ENCODE data around the gene SDR42E1. TPM values are rescaled to one million over a fixed set of nuclear protein-coding genes. Genes with fewer than 3 reads are reported as not detected.

Gene SDR42E1
- total RNA-seq, 1 donor = 1.4 TPM

GRCh38 chr16:81942007-81942601, 69.2 kb downstream of the SDR42E1 start:
- no peak for TF ChIP-seq CTCF (IDR thresholded peaks at IDR 0.05; ENCODE audit: extremely low read depth, low read depth, low read length)
- Histone ChIP-seq H4K20me1 (ENCODE audit: insufficient read depth, low read length) (no peaks in the 10 kb centered on the region), H3K27ac (ENCODE audit: low read depth, low read length) (no peak overlapping the region), H3K4me3 (ENCODE audit: insufficient read depth, low read length) (no peak overlapping the region), H3K36me3 (ENCODE audit: insufficient read depth, low read length) (no peaks in the 10 kb centered on the region), H2AFZ (ENCODE audit: low read length) (no peak overlapping the region), H3K27me3 (ENCODE audit: insufficient read depth, low read length) (peaks cover 1% of the 10 kb centered on the region), H3K79me2 (ENCODE audit: insufficient read depth, low read length) (no peaks in the 10 kb centered on the region), H3K4me2 (ENCODE audit: insufficient read depth, low read length) (no peak overlapping the region), H3K4me1 (ENCODE audit: insufficient read depth, low read length) (peaks cover 21% of the 10 kb centered on the region), H3K9me3 (ENCODE audit: low read depth, low read length) (no peaks in the 10 kb centered on the region)
- no peak for DNase-seq (ENCODE audit: insufficient read length, low spot score, missing footprints)

GRCh38 chr16:81940781-81941560, 70.3 kb downstream of the SDR42E1 start:
- H3K27me3 ChIP-seq (ENCODE audit: insufficient read depth, low read length) = peaks cover 6% of the 10 kb centered on the region
- peaks cover 16% of the 10 kb centered on the region for H3K4me1 ChIP-seq (ENCODE audit: insufficient read depth, low read length)
- H4K20me1 ChIP-seq (ENCODE audit: insufficient read depth, low read length) = no peaks in the 10 kb centered on the region
- TF ChIP-seq CTCF (IDR thresholded peaks at IDR 0.05; ENCODE audit: extremely low read depth, low read depth, low read length) = peak; percentile 65
- no peak overlapping the region for H3K4me3 ChIP-seq (ENCODE audit: insufficient read depth, low read length)
- no peaks in the 10 kb centered on the region for H3K79me2 ChIP-seq (ENCODE audit: insufficient read depth, low read length)
- H2AFZ ChIP-seq (ENCODE audit: low read length) = no peak overlapping the region
- no peak overlapping the region for H3K4me2 ChIP-seq (ENCODE audit: insufficient read depth, low read length)
- no peak for DNase-seq (ENCODE audit: insufficient read length, low spot score, missing footprints)
- no peak overlapping the region for H3K27ac ChIP-seq (ENCODE audit: low read depth, low read length)
- H3K36me3 ChIP-seq (ENCODE audit: insufficient read depth, low read length) = no peaks in the 10 kb centered on the region
- H3K9me3 ChIP-seq (ENCODE audit: low read depth, low read length) = no peaks in the 10 kb centered on the region

- H4K20me1 ChIP-seq (ENCODE audit: insufficient read depth, low read length) = no peaks in the 10 kb centered on the region
- no peak overlapping the region for H3K27ac ChIP-seq (ENCODE audit: low read depth, low read length)
- H3K36me3 ChIP-seq (ENCODE audit: insufficient read depth, low read length) = no peaks in the 10 kb centered on the region
- peaks cover 6% of the 10 kb centered on the region for H3K27me3 ChIP-seq (ENCODE audit: insufficient read depth, low read length)
- DNase-seq (ENCODE audit: insufficient read length, low spot score, missing footprints) = no peak
- no peak overlapping the region for H3K4me3 ChIP-seq (ENCODE audit: insufficient read depth, low read length)
- H3K4me1 ChIP-seq (ENCODE audit: insufficient read depth, low read length) = peaks cover 5% of the 10 kb centered on the region
- H2AFZ ChIP-seq (ENCODE audit: low read length) = no peak overlapping the region
- no peak overlapping the region for H3K4me2 ChIP-seq (ENCODE audit: insufficient read depth, low read length)
- no peak for TF ChIP-seq CTCF (IDR thresholded peaks at IDR 0.05; ENCODE audit: extremely low read depth, low read depth, low read length)
- H3K9me3 ChIP-seq (ENCODE audit: low read depth, low read length) = no peaks in the 10 kb centered on the region
- no peaks in the 10 kb centered on the region for H3K79me2 ChIP-seq (ENCODE audit: insufficient read depth, low read length)
Observed at GRCh38 chr16:81939164-81940056, 71.9 kb downstream of the SDR42E1 start.

Other genes with a start within 250 kb of the SDR42E1 start
- 0.59 and 1.1 TPM in 2 replicates for gene PLCG2, start 232.2 kb downstream of the SDR42E1 start, total RNA-seq
- not detected in 2 replicates for gene HSD17B2, start 23.8 kb upstream of the SDR42E1 start, total RNA-seq
- 20.9 and 23.9 TPM in 2 replicates for gene MPHOSPH6, start 158.8 kb upstream of the SDR42E1 start, total RNA-seq